IPS-18c (cell line): ENCODE results near the gene ZCWPW1.

Experiments
- H3K4me3 ChIP-seq: 2 replicates; pipeline ENCODE4 v1.7.0; 2013; ENCODE audit warnings: low read depth, mild to moderate bottlenecking, low read length, moderate library complexity; ENCODE audit not compliant: insufficient read depth
- H3K9me3 ChIP-seq: one replicate; pipeline ENCODE4 v1.6.1; 2013; ENCODE audit warnings: mild to moderate bottlenecking, low read length, moderate library complexity; ENCODE audit not compliant: control insufficient read depth, insufficient read depth

ZCWPW1 gene

GRCh38 chr7:100437150-100438100 lies 8.9 kb upstream of the ZCWPW1 start:
- no peak overlapping the region for H3K4me3 ChIP-seq

GRCh38 chr7:100435401-100436304 lies 7.2 kb upstream of the ZCWPW1 start:
- Histone ChIP-seq H3K9me3 (no peaks in the 10 kb centered on the region), H3K4me3 (peak overlapping the region; percentile 92)

More at GRCh38 chr7:100437150-100438100, 8.9 kb upstream of the ZCWPW1 start:
- H3K9me3 ChIP-seq = no peaks in the 10 kb centered on the region

- peak overlapping the region; percentile 92 for H3K4me3 ChIP-seq
- H3K9me3 ChIP-seq = no peaks in the 10 kb centered on the region
These were observed 6.0 kb upstream of the ZCWPW1 start for GRCh38 chr7:100434297-100435144.

GRCh38 chr7:100433592-100434296 lies 5.2 kb upstream of the ZCWPW1 start:
- Histone ChIP-seq H3K4me3 (no peak overlapping the region), H3K9me3 (no peaks in the 10 kb centered on the region)

- Histone ChIP-seq H3K4me3 (no peak overlapping the region), H3K9me3 (no peaks in the 10 kb centered on the region)
These were observed 4.7 kb upstream of the ZCWPW1 start for GRCh38 chr7:100433276-100433591.

- Histone ChIP-seq H3K9me3 (peaks cover 3% of the 10 kb centered on the region), H3K4me3 (no peak overlapping the region; the same call in 1 of the 2 replicates)
These were observed 4.2 kb upstream of the ZCWPW1 start for GRCh38 chr7:100432621-100433275.

- Histone ChIP-seq H3K4me3 (no peak overlapping the region; the same call in 1 of the 2 replicates), H3K9me3 (peaks cover 5% of the 10 kb centered on the region)
These were observed 3.5 kb upstream of the ZCWPW1 start for GRCh38 chr7:100432053-100432452.

GRCh38 chr7:100431286-100431735 lies 2.8 kb upstream of the ZCWPW1 start:
- Histone ChIP-seq H3K4me3 (peak overlapping the region; percentile 20; the same call in 1 of the 2 replicates), H3K9me3 (peaks cover 5% of the 10 kb centered on the region)

- Histone ChIP-seq H3K4me3 (peak overlapping the region; percentile 71), H3K9me3 (peaks cover 5% of the 10 kb centered on the region)
These were observed 2.2 kb upstream of the ZCWPW1 start for GRCh38 chr7:100430493-100431285.

- H3K9me3 ChIP-seq = peaks cover 5% of the 10 kb centered on the region
- H3K4me3 ChIP-seq = peak within 1 kb of the TSS; percentile 71
These were observed 1.4 kb upstream of the ZCWPW1 start, which contains the start of gene MEPCE for GRCh38 chr7:100429637-100430492. Gene MEPCE (plus strand): TSS chr7:100429831. CDS start chr7:100430019, 188 bp downstream.

- peaks cover 5% of the 10 kb centered on the region for H3K9me3 ChIP-seq
- H3K4me3 ChIP-seq = peak overlapping the region; percentile 71
These were observed 599 bp upstream of the ZCWPW1 start for GRCh38 chr7:100428967-100429636.

GRCh38 chr7:100427762-100428198 lies 723 bp downstream of the ZCWPW1 start:
- Histone ChIP-seq H3K9me3 (peaks cover 5% of the 10 kb centered on the region), H3K4me3 (no peak overlapping the region; the same call in 1 of the 2 replicates)

GRCh38 chr7:100426516-100426915 lies 2.0 kb downstream of the ZCWPW1 start:
- H3K9me3 ChIP-seq = peaks cover 5% of the 10 kb centered on the region
- H3K4me3 ChIP-seq = no peak overlapping the region

- no peak overlapping the region for H3K4me3 ChIP-seq
- peaks cover 5% of the 10 kb centered on the region for H3K9me3 ChIP-seq
These were observed 3.2 kb downstream of the ZCWPW1 start for GRCh38 chr7:100425347-100425746.
